ENCODE results near the gene NKIRAS1.

NKIRAS1 gene

GRCh38 chr3:23916886-23917678 lies at the start of gene NKIRAS1, which contains the start of gene RPL15:
Gene NKIRAS1, minus strand, starts transcription at chr3:23916990. Its CDS starts 6,086 bp downstream, at chr3:23910904.
Gene RPL15, plus strand, starts transcription at chr3:23917132. Its CDS starts 728 bp downstream, at chr3:23917860.
- DNase-seq: peak; percentile 95 to 97

DNA sequence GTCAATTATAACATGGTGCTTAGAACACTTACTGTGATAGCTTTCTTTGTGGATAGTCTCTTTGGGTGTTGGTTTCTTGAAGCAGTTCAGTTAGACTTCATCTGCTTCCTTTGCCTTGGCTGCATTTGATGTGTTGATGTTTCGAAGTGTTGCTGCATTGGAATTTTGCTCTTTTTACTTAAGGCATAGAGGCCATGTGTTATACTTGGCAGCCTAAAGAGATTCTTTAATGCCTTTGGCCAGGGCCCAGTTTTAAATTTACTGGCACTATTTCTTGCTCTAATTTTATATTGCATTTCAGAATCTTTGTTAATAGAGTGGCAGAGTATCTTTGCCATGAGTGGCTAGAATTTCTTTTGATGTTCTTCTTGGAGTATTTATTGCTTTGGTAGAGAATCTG lies 49.5 kb upstream of the NKIRAS1 start:
- no peak for DNase-seq

DNA sequence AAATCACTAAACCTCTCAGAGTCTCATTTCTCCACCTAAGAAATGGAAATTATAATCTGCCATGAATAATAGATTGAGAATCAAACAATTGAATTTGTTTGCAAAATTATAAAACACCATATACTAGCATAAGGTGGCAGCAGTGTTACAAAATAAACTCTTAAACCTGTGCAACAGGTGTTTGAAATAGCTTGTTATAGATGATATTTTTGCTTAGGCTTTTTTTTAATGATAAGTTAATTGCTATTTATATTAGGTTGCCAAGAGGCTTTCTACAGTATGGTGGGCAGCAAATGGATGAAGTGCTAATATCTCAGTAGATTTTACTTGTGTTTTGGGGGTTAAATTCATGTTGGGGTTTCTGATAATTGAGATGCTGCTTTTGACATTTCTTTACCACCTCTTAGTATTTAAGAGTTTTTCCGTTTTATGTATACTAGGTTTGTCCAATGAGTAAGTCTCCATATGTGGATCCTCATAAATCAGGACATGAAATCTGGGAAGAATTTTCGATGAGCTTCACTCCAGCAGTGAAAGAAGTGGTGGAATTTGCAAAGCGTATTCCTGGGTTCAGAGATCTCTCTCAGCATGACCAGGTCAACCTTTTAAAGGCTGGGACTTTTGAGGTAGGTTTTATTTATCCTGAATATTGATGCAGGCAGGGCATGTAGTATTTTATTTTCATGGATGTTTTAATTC lies 47.9 kb upstream of the NKIRAS1 start:
- no peak for DNase-seq

DNA sequence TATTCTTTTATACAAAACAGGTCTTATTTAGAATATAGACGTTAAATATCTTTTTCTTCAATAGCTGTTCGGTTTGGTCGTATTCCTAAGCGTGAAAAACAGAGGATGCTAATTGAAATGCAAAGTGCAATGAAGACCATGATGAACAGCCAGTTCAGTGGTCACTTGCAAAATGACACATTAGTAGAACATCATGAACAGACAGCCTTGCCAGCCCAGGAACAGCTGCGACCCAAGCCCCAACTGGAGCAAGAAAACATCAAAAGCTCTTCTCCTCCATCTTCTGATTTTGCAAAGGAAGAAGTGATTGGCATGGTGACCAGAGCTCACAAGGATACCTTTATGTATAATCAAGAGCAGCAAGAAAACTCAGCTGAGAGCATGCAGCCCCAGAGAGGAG lies 45.1 kb upstream of the NKIRAS1 start:
- DNase-seq: no peak

GRCh38 chr3:23961066-23961465 lies 44.3 kb upstream of the NKIRAS1 start:
- no peak for DNase-seq

- DNase-seq: no peak
Measured at GRCh38 chr3:23960649-23961048, 43.9 kb upstream of the NKIRAS1 start.

DNA sequence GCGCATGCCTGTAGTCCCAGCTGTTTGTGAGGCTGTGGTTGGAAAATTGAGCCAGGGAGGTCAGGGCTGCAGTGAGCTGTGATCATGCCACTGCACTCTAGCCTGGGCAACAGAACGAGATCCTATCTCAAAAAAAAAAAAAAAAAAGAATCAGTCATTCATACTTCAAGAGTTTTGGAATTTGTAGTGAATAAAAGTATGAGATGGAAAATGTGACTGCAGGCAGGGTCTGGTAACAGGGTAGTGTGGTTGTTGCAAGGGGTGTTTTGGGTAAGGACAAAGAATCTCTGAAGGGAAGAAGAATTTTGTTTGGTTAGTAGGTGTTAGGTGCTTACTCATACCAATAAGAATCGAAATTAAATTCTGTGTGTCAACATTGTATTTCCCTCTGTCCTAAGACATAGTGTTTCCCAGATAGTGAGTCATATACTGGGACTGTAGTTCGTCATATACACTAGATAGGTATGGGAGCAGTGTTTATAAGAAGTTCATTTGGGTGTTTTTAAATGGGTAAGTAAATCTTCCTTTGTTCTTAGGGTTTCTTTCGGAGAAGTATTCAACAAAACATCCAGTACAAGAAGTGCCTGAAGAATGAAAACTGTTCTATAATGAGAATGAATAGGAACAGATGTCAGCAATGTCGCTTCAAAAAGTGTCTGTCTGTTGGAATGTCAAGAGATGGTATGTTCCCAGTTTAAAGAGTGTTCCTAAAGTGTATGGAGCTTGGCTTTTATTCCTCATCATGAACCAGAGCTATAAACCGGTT lies 42.5 kb upstream of the NKIRAS1 start:
- DNase-seq: peak in 1 of 2 experiments; percentile 16

DNA sequence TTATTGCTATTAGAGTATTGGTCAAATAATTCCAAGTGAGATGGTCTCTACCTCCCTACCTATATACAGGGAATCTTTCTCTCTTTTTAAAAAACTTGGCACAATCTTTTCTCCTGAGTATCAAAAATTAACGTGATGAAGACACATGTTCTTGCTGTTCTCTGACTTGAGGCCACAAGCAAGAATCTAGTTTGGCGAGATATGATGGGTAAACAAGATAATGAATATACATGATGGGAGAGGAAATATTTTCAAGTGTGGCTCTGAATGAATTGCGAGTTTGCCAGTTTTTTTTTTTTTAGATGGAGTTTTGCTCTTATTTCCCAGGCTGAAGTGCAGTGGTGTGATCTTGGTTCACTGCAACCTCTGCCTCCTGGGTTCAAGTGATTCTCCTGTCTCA lies 39.9 kb upstream of the NKIRAS1 start:
- DNase-seq: no peak

DNA sequence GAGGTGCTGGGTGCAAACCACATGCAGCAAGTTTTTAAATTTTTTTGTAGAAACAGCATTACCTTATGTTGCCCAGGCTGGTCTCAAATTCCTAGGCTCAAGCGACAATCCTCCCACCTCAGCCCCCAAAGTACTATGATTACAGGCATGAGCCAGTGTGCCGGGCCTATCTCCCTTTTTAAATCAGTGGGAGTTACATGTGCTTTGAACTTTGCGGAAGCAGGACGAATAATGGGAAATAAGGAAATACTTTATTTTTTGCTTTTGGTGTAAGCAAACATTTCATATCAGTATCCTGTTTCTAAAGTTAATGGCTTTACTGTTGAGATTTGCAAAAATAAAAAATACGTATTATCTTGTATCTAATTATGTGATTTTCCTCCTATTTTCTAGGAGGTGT lies 37.4 kb upstream of the NKIRAS1 start:
- no peak for DNase-seq

DNA sequence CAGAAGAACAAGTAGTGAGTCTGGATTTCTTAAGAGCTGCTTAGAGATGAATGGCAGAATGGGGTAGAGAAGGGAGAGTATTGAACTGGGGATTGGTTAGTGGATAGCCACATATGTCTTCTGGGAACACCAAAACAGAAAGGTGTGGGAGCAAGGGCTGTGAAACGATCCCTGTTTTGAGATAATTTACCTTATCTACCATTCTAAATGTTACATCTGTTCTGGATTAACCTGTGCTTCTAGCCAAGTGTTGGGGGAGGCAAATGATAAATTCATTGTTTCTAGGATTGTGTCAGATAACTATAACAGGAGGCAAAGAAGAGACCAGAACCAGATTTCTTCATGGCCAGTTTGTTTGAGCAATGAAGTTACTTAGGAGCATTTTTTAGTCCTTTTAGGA lies 36.7 kb upstream of the NKIRAS1 start:
- no peak for DNase-seq

- DNase-seq: no peak
Measured at GRCh38 chr3:23952646-23953045, 35.9 kb upstream of the NKIRAS1 start.

GRCh38 chr3:23950293-23950692 lies 33.5 kb upstream of the NKIRAS1 start:
- no peak for DNase-seq

DNA sequence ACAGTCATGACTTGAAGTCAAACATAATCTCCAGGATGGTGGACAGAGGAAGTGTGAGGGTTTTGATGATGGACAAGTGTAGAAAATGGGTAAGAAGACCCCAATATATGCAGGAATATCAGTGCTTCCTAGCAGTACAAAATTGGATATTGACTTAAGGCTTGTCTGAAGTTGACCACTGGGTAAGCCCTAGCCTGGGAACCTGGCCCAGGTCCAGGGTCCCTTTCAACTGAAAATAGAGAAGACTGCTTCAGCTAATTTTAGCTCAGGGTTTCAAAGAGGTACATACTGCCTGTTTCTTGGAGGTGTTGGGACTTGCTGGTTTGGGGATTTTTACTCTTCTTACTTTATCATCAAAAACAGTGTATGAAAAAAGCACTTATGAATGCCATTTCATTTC lies 33.0 kb upstream of the NKIRAS1 start:
- DNase-seq: no peak

DNA sequence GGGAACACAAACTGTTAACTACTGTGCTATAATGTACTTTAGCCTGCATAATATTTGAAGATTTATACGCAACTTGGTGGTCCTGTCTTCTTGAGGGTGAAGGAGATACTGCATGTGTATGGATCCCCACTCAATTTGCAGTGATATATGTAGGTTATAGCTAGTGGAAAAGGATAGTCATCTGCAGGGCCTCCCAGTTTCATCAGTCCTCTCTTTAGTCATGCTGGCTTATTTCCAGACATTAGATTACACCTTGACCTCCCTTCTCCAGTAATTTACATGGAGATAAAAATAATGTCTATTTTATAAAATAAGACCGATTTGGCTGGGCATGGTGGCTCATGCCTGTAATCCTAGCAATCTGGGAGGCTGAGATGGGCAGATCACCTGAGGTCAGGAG lies 32.0 kb upstream of the NKIRAS1 start:
- no peak for DNase-seq

- DNase-seq: peak; percentile 95 to 96
Measured at GRCh38 chr3:23945913-23946687, 29.3 kb upstream of the NKIRAS1 start.

DNA sequence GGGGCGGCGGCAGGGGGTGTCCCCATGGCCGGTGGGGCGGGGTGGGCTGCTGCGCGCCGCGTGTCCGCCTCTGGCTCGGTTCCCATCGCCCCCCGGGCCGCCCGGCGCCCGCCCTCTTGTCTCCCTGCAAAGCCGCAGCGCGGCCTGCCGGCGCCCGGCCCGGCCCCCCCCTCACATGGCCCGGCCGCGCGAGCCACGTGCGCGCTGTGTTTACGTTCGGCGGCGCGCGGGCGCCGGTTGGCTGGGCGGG lies 28.8 kb upstream of the NKIRAS1 start:
- no peak for DNase-seq

- DNase-seq: peak; percentile 76 to 77
Measured at GRCh38 chr3:23944861-23945662, 28.3 kb upstream of the NKIRAS1 start, which contains the start of gene NR1D2. Gene NR1D2, plus strand, starts transcription at chr3:23945286. Its CDS starts 293 bp downstream, at chr3:23945579.

DNA sequence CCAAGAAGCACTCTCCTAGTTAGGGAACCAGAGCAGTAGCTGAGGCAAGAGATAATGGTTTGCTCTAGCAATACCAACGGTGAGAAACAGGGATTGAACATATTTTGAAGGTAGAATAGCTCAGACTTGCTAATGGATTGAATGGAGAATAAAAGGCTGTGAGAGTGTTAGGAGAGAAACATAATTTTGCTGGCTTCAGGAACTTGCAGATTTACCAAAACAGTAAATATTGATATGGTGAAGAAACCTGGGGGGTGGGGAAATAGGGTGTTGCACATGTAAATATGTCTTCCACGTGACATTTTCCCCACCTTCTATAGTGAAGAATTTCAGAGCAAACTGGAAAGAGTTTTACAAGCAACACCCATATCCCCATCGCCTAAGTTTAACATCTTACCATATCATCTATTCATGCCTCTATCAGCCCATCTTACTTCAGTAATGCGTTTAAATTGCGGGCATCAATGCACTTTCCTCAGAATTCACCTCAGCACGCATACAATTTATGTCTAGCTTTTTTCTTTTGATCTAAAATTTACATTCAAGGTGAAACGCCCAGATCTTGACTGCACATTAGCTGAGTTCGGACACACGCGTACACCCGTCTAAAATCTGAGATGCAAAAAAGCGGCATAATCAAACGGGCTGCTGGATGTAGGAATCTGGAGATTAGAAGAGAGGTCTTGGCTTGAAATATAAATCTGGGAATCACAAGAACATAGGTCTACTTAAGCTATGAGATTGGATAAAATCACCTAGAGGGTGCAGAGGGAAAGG lies 27.4 kb upstream of the NKIRAS1 start:
- DNase-seq: no peak

- DNase-seq: no peak
Measured at GRCh38 chr3:23942546-23942945, 25.8 kb upstream of the NKIRAS1 start.

- no peak for DNase-seq
Measured at GRCh38 chr3:23941440-23941839, 24.6 kb upstream of the NKIRAS1 start.

DNA sequence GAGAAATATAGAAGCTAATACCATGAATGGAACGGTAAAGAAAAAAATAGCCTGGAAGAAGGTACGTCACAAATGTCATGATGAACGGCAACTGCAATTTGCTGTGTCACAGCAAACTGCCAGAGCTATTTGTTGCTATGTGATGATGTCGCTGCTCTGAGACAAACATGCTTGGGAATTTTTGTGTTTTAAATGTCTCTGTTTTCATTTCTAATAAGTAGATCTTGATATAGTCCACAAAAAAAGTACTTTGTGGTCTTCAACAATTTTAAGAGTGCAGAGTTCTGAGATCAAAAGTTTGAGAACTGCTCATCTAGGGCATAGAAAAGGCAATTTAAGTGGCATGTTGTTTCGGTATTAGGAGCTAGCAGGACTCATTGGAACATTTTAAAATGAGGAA lies 24.0 kb upstream of the NKIRAS1 start:
- DNase-seq: no peak
